ENCODE measurements around the gene GALR3.
"Not testable (repeated sequence)": the region's sequence is repeated elsewhere in the genome, so short reads cannot be mapped to it uniquely, and the experiment has no call there.

DNA sequence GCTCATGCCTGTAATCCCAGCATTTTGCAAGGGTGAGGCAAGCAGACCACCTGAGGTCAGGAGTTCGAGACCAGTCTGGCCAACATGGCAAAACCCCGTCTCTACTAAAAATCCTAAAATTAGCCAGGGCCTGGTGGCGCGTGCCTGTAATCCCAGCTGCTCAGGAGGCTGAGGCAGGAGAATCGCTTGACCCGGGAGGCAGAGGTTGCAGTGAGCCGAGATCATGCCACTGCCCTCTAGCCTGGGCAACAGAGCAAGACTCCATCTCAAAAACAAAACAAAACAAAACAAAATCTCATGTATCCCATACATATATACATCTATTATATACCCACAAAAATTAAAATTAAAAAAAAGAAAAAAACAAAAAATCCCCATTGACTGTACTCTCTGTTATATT, 25.9 kb upstream of the GALR3 start:
- TF ChIP-seq SRF (IDR thresholded peaks at IDR 0.05; ENCODE audit: low read depth, low read length); CHD1 (IDR thresholded peaks at IDR 0.05; ENCODE audit: low read depth, low read length); TEAD4 (IDR thresholded peaks at IDR 0.05; ENCODE audit: low read depth, low read length); CEBPB (IDR thresholded peaks at IDR 0.05; ENCODE audit: low read depth, low read length); JUN (IDR thresholded peaks at IDR 0.05; ENCODE audit: low read depth, low read length); RXRA (IDR thresholded peaks at IDR 0.05; ENCODE audit: insufficient read depth, low read depth, low read length): not testable (repeated sequence)
- TF ChIP-seq, protein P1, sequence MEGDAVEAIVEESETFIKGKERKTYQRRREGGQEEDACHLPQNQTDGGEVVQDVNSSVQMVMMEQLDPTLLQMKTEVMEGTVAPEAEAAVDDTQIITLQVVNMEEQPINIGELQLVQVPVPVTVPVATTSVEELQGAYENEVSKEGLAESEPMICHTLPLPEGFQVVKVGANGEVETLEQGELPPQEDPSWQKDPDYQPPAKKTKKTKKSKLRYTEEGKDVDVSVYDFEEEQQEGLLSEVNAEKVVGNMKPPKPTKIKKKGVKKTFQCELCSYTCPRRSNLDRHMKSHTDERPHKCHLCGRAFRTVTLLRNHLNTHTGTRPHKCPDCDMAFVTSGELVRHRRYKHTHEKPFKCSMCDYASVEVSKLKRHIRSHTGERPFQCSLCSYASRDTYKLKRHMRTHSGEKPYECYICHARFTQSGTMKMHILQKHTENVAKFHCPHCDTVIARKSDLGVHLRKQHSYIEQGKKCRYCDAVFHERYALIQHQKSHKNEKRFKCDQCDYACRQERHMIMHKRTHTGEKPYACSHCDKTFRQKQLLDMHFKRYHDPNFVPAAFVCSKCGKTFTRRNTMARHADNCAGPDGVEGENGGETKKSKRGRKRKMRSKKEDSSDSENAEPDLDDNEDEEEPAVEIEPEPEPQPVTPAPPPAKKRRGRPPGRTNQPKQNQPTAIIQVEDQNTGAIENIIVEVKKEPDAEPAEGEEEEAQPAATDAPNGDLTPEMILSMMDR (IDR thresholded peaks at IDR 0.05; ENCODE audit: control extremely low read depth in 1 of 3, insufficient read depth in 1 of 3, low read depth in 1 of 3, low read length in 3 of 3) = not testable (repeated sequence)

All from H1 (cell line).